GF-D8 (cell line): ENCODE results near the gene ISG20L2.
A peak's percentile ranks its signal among the peaks of the same experiment; 100 is the strongest.

Source experiments
- DNase-seq: peaks from one replicate; lab custom pipeline; 2025; lab: John Stamatoyannopoulos, UW

ISG20L2 gene

GRCh38 chr1:156752843-156753482 is 24.4 kb upstream of the ISG20L2 start:
- peak; percentile 47 for DNase-seq

- DNase-seq = peak; percentile 81
Measured at GRCh38 chr1:156751757-156752481, 23.4 kb upstream of the ISG20L2 start.

GRCh38 chr1:156751451-156751756 is 22.8 kb upstream of the ISG20L2 start, which contains the start of gene HDGF:
Gene HDGF, minus strand, starts transcription at chr1:156751675. Its CDS starts 246 bp downstream, at chr1:156751429.
- DNase-seq = no peak

- DNase-seq = no peak
Measured at GRCh38 chr1:156750711-156751450, 22.3 kb upstream of the ISG20L2 start.

GRCh38 chr1:156750191-156750672 is 21.7 kb upstream of the ISG20L2 start:
- peak; percentile 39 for DNase-seq

- DNase-seq = no peak
Measured at GRCh38 chr1:156749419-156750118, 21.0 kb upstream of the ISG20L2 start.

GRCh38 chr1:156748670-156749418 is 20.3 kb upstream of the ISG20L2 start:
- peak; percentile 86 for DNase-seq

GRCh38 chr1:156747742-156748669 is 19.4 kb upstream of the ISG20L2 start:
- DNase-seq = no peak

- peak; percentile 58 for DNase-seq
Measured at GRCh38 chr1:156746728-156747631, 18.4 kb upstream of the ISG20L2 start.

GRCh38 chr1:156746406-156746727 is 17.8 kb upstream of the ISG20L2 start:
- DNase-seq = no peak

GRCh38 chr1:156745881-156746280 is 17.3 kb upstream of the ISG20L2 start:
- no peak for DNase-seq

- no peak for DNase-seq
Measured at GRCh38 chr1:156744786-156745419, 16.3 kb upstream of the ISG20L2 start.

GRCh38 chr1:156744344-156744743 is 15.8 kb upstream of the ISG20L2 start:
- DNase-seq = no peak

- DNase-seq = no peak
Measured at GRCh38 chr1:156743367-156744302, 15.1 kb upstream of the ISG20L2 start.

GRCh38 chr1:156742801-156743200 is 14.2 kb upstream of the ISG20L2 start:
- DNase-seq = no peak

- DNase-seq = no peak
Measured at GRCh38 chr1:156742017-156742416, 13.5 kb upstream of the ISG20L2 start.

- DNase-seq = peak; percentile 12
Measured at GRCh38 chr1:156741481-156741983, 13.0 kb upstream of the ISG20L2 start.
